ENCODE results near the gene VPS26C. TPM values are rescaled to one million over a fixed set of nuclear protein-coding genes. Genes with fewer than 3 reads are reported as not detected.

Gene VPS26C
- total RNA-seq, 1 experiment from 2014 or later, result 47.4 TPM

- Histone ChIP-seq H3K36me3 (ENCODE audit: control insufficient read depth, insufficient read depth, low read length) (no peaks in the 10 kb centered on the region; the same call in 1 of the 2 replicates), H3K27me3 (ENCODE audit: control insufficient read depth, insufficient read depth, low read length) (no peaks in the 10 kb centered on the region), H3K27ac (ENCODE audit: low read length) (no peak overlapping the region), H3K9me3 (ENCODE audit: control insufficient read depth, insufficient read depth, low read depth, low read length) (no peaks in the 10 kb centered on the region), H3K4me1 (ENCODE audit: control insufficient read depth, insufficient read depth, low read length) (no peaks in the 10 kb centered on the region), H3K4me3 (ENCODE audit: low read depth in 2 of 2, low read length in 2 of 2) (no peak overlapping the region)
- no TSS peak for BruUV-seq (replicated peaks)
- intact Hi-C loops (cut with micrococcal nuclease; ENCODE audit: unreplicated experiment), result no loop called here
- DNase-seq (ENCODE audit: low read depth, low spot score) (no peak), ATAC-seq (no peak)
- in situ Hi-C loops (cut with HindIII; ENCODE audit: low pct_unique_long_range_greater_than_20kb, low sequenced_read_pairs), result no loop called here
- ChIA-PET CTCF (no interaction called here), POLR2A (no interaction called here)
- TF ChIP-seq, protein P1, sequence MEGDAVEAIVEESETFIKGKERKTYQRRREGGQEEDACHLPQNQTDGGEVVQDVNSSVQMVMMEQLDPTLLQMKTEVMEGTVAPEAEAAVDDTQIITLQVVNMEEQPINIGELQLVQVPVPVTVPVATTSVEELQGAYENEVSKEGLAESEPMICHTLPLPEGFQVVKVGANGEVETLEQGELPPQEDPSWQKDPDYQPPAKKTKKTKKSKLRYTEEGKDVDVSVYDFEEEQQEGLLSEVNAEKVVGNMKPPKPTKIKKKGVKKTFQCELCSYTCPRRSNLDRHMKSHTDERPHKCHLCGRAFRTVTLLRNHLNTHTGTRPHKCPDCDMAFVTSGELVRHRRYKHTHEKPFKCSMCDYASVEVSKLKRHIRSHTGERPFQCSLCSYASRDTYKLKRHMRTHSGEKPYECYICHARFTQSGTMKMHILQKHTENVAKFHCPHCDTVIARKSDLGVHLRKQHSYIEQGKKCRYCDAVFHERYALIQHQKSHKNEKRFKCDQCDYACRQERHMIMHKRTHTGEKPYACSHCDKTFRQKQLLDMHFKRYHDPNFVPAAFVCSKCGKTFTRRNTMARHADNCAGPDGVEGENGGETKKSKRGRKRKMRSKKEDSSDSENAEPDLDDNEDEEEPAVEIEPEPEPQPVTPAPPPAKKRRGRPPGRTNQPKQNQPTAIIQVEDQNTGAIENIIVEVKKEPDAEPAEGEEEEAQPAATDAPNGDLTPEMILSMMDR (IDR thresholded peaks at IDR 0.05), result no peak
Observed at GRCh38 chr21:37193006-37193405, 74.1 kb downstream of the VPS26C start.

GRCh38 chr21:37192019-37192418 is 75.1 kb downstream of the VPS26C start:
- ChIA-PET CTCF (no interaction called here), POLR2A (no interaction called here)
- ATAC-seq (no peak), DNase-seq (ENCODE audit: low read depth, low spot score) (no peak)
- in situ Hi-C loops (cut with HindIII; ENCODE audit: low pct_unique_long_range_greater_than_20kb, low sequenced_read_pairs) (no loop called here), intact Hi-C loops (cut with micrococcal nuclease; ENCODE audit: unreplicated experiment) (no loop called here)
- no peak overlapping the region for H3K27ac ChIP-seq (ENCODE audit: low read length)
- H3K9me3 ChIP-seq (ENCODE audit: control insufficient read depth, insufficient read depth, low read depth, low read length), result no peaks in the 10 kb centered on the region
- no TSS peak for BruUV-seq (replicated peaks)
- no peaks in the 10 kb centered on the region for H3K27me3 ChIP-seq (ENCODE audit: control insufficient read depth, insufficient read depth, low read length)
- H3K36me3 ChIP-seq (ENCODE audit: control insufficient read depth, insufficient read depth, low read length), result peaks cover 6% of the 10 kb centered on the region
- no peak for TF ChIP-seq REST (IDR thresholded peaks at IDR 0.05; ENCODE audit: insufficient read depth in 1 of 2, low read depth in 2 of 2, low read length in 1 of 2)
- no peak for TF ChIP-seq TCF7L2 (IDR thresholded peaks at IDR 0.05; ENCODE audit: low read depth, low read length)
- no peak for TF ChIP-seq POLR2AphosphoS5 (IDR thresholded peaks at IDR 0.05; ENCODE audit: low read depth, low read length)
- TF ChIP-seq SIN3A (IDR thresholded peaks at IDR 0.05; ENCODE audit: borderline replicate concordance, insufficient read depth, low read depth, low read length), result no peak
- TF ChIP-seq, protein P1 (IDR thresholded peaks at IDR 0.05), result no peak
- no peaks in the 10 kb centered on the region for H3K4me1 ChIP-seq (ENCODE audit: control insufficient read depth, insufficient read depth, low read length)
- H3K4me3 ChIP-seq (ENCODE audit: low read depth in 2 of 2, low read length in 2 of 2), result no peak overlapping the region

DNA sequence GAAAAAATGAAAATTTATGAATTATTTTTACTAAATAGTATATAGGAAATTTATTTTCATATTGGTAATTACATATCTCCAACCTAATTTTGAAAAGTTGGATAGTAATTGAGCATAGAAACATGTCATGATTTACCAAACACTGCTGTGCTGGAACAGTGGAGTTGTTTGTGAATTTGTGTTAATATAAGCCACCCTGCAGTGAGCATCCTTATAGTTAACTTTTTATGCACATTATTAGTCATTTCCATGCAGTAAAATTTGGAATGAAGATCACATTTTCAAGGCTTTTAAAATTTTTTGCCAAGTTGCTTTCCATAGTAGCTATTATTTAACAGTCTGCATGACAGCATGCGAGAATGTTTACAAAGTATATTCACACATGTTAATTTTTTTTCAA is 78.3 kb downstream of the VPS26C start:
- ChIA-PET POLR2A (no interaction called here), CTCF (no interaction called here)
- Histone ChIP-seq H3K4me1 (ENCODE audit: control insufficient read depth, insufficient read depth, low read length) (no peaks in the 10 kb centered on the region), H3K36me3 (ENCODE audit: control insufficient read depth, insufficient read depth, low read length) (peaks cover 6% of the 10 kb centered on the region), H3K9me3 (ENCODE audit: control insufficient read depth, insufficient read depth, low read depth, low read length) (no peaks in the 10 kb centered on the region), H3K27me3 (ENCODE audit: control insufficient read depth, insufficient read depth, low read length) (no peaks in the 10 kb centered on the region), H3K4me3 (ENCODE audit: low read depth in 2 of 2, low read length in 2 of 2) (no peak overlapping the region), H3K27ac (ENCODE audit: low read length) (no peak overlapping the region)
- BruUV-seq (replicated peaks), result no TSS peak
- intact Hi-C loops (cut with micrococcal nuclease; ENCODE audit: unreplicated experiment), result no loop called here
- no peak for DNase-seq (ENCODE audit: low read depth, low spot score)
- TF ChIP-seq REST (IDR thresholded peaks at IDR 0.05; ENCODE audit: insufficient read depth in 1 of 2, low read depth in 2 of 2, low read length in 1 of 2) (no peak), SIN3A (IDR thresholded peaks at IDR 0.05; ENCODE audit: borderline replicate concordance, insufficient read depth, low read depth, low read length) (no peak), POLR2AphosphoS5 (IDR thresholded peaks at IDR 0.05; ENCODE audit: low read depth, low read length) (no peak), TCF7L2 (IDR thresholded peaks at IDR 0.05; ENCODE audit: low read depth, low read length) (no peak)
- TF ChIP-seq, protein P1 (IDR thresholded peaks at IDR 0.05), result no peak
- in situ Hi-C loops (cut with HindIII; ENCODE audit: low pct_unique_long_range_greater_than_20kb, low sequenced_read_pairs), result no loop called here
- no peak for ATAC-seq

Measured in Panc1 (cell line).